HEK293T (cell line): Measurements from ENCODE around the gene SLC25A38.
"Not testable (repeated sequence)": the region's sequence is repeated elsewhere in the genome, so short reads cannot be mapped to it uniquely, and the experiment has no call there.

Experiments
- CTBP1 ChIP-seq: fragments of 450-650 bp; IDR thresholded peaks from 2 replicates; pipeline ENCODE4 v1.6.1; 2016; ENCODE audit warnings: borderline replicate concordance
- FOXM1 ChIP-seq: fragments of 450-650 bp; IDR thresholded peaks from 2 replicates; pipeline ENCODE4 v1.6.1; 2017; ENCODE audit warnings: mild to moderate bottlenecking, borderline replicate concordance
- LEF1 ChIP-seq: fragments of 450-650 bp; IDR thresholded peaks from 2 replicates; pipeline ENCODE4 v1.6.1; 2017; ENCODE audit warnings: mild to moderate bottlenecking, borderline replicate concordance
- NFRKB ChIP-seq: fragments of 450-650 bp; IDR thresholded peaks from 2 replicates; pipeline ENCODE4 v1.6.1; 2016; ENCODE audit warnings: mild to moderate bottlenecking, moderate library complexity
- SUZ12 ChIP-seq: fragments of 450-650 bp; IDR thresholded peaks from 2 replicates; pipeline ENCODE4 v1.6.1; 2016; ENCODE audit warnings: mild to moderate bottlenecking
- TARDBP ChIP-seq: fragments of 450-650 bp; IDR thresholded peaks from 2 replicates; pipeline ENCODE4 v1.6.1; 2016
- ZNF384 ChIP-seq: fragments of 450-650 bp; IDR thresholded peaks from 2 replicates; pipeline ENCODE4 v1.6.1; 2016

- not testable (repeated sequence) for TF ChIP-seq CTBP1, ZNF384, FOXM1, NFRKB, SUZ12, TARDBP, LEF1
Measured at GRCh38 chr3:39416998-39417397, 33.8 kb downstream of the SLC25A38 start.
